ENCODE results near the gene SH3PXD2A. TPM values are rescaled to one million over a fixed set of nuclear protein-coding genes. Genes with fewer than 3 reads are reported as not detected.

The SH3PXD2A gene
- total and polyA plus RNA-seq, 2 experiments from 2014 or later: 1.8 to 5.0 TPM

- H3K4me3 Mint-ChIP-seq: no peak overlapping the region
- Histone ChIP-seq H2AFZ (no peak overlapping the region), H3K9me2 (ENCODE audit: insufficient read depth) (no peaks in the 10 kb centered on the region), H4K20me1 (replicated peaks; ENCODE audit: insufficient read depth) (no peaks in the 10 kb centered on the region), H3K27me3 (ENCODE audit: insufficient read depth) (no peaks in the 10 kb centered on the region), H3K27ac (ENCODE audit: low read depth) (no peak overlapping the region), H3K4me3 (no peak overlapping the region), H3K36me3 (ENCODE audit: insufficient read depth) (no peaks in the 10 kb centered on the region), H3K79me2 (replicated peaks; ENCODE audit: insufficient read depth) (no peaks in the 10 kb centered on the region), H3K4me1 (ENCODE audit: insufficient read depth) (peaks cover 9% of the 10 kb centered on the region; the same call in 1 of the 2 replicates), H3K4me2 (no peak overlapping the region), H3F3A (replicated peaks; ENCODE audit: low read depth) (no peaks in the 10 kb centered on the region)
- TF ChIP-seq NANOG (IDR thresholded peaks at IDR 0.05; ENCODE audit: borderline replicate concordance) (no peak), EZH2 (IDR thresholded peaks at IDR 0.05; ENCODE audit: low read depth, unreplicated experiment) (no peak), POLR2AphosphoS5 (IDR thresholded peaks at IDR 0.05; ENCODE audit: low read depth) (no peak), ZNF462 (CRISPR knock-in tag; IDR thresholded peaks at IDR 0.05) (no peak), CTCF (conservative IDR thresholded peaks at IDR 0.05; ENCODE audit: low read depth in 2 of 2) (no peak), JUNB (IDR thresholded peaks at IDR 0.05; ENCODE audit: unreplicated experiment) (no peak), EZH2phosphoT487 (IDR thresholded peaks at IDR 0.05; ENCODE audit: unreplicated experiment) (no peak), CREB1 (CRISPR knock-in tag; IDR thresholded peaks at IDR 0.05; ENCODE audit: low read depth) (no peak), STAT1 (IDR thresholded peaks at IDR 0.05; ENCODE audit: unreplicated experiment) (no peak), ZNF114 (CRISPR knock-in tag; IDR thresholded peaks at IDR 0.05) (no peak), ETS1 (IDR thresholded peaks at IDR 0.05) (no peak), REST (IDR thresholded peaks at IDR 0.05; ENCODE audit: unreplicated experiment) (no peak), ZNF331 (CRISPR knock-in tag; IDR thresholded peaks at IDR 0.05; ENCODE audit: low read depth) (no peak)
- H3K36me3 Mint-ChIP-seq (ENCODE audit: low read depth): no peaks in the 10 kb centered on the region
- peaks cover 15% of the 10 kb centered on the region for H3K4me1 Mint-ChIP-seq
- DNase-seq (ENCODE audit: low spot score) (no peak), ATAC-seq (peak; percentile 56)
- no peaks in the 10 kb centered on the region for H3K9me3 Mint-ChIP-seq
- H3K27me3 Mint-ChIP-seq (ENCODE audit: insufficient read depth, low read depth, poor library complexity): peaks cover 3% of the 10 kb centered on the region
- no peak overlapping the region for H3K27ac Mint-ChIP-seq
These were observed 171.5 kb downstream of the SH3PXD2A start for GRCh38 chr10:103683851-103684250.
